ENCODE measurements around the gene ZDHHC17. TPM values are rescaled to one million over a fixed set of nuclear protein-coding genes. Genes with fewer than 3 reads are reported as not detected.

ZDHHC17 gene
- polyA plus RNA-seq, 1 donor from 2014 or later: 10.4 TPM

- peaks cover 20% of the 10 kb centered on the region for H3K27me3 Mint-ChIP-seq
- peaks cover 0 to under 1% (median 0%) of the 10 kb centered on the region in 3 donors for H3K4me1 Mint-ChIP-seq
- H3K4me3 Mint-ChIP-seq: no peak overlapping the region
- no peaks in the 10 kb centered on the region for H3K36me3 Mint-ChIP-seq
- peaks cover 0 to 2% (median 0%) of the 10 kb centered on the region in 3 donors for H3K9me3 Mint-ChIP-seq
- no peak overlapping the region for H3K27ac Mint-ChIP-seq
Measured at GRCh38 chr12:76872415-76872814, 108.5 kb downstream of the ZDHHC17 start.

- H3K27ac Mint-ChIP-seq: no peak overlapping the region
- no peaks in the 10 kb centered on the region for H3K36me3 Mint-ChIP-seq
- peaks cover 0 to 3% (median 0%) of the 10 kb centered on the region in 3 donors for H3K4me1 Mint-ChIP-seq
- H3K27me3 Mint-ChIP-seq: peaks cover 30% of the 10 kb centered on the region
- peaks cover 0 to 2% (median 0%) of the 10 kb centered on the region in 3 donors for H3K9me3 Mint-ChIP-seq
- no peak overlapping the region for H3K4me3 Mint-ChIP-seq
Measured at GRCh38 chr12:76874027-76874426, 110.1 kb downstream of the ZDHHC17 start.

GRCh38 chr12:76874491-76875190, 110.7 kb downstream of the ZDHHC17 start:
- Mint-ChIP-seq H3K9me3 (peaks cover 0 to 2% (median 0%) of the 10 kb centered on the region in 3 donors), H3K27ac (no peak overlapping the region), H3K36me3 (peaks cover 1% of the 10 kb centered on the region), H3K27me3 (peaks cover 34% of the 10 kb centered on the region), H3K4me1 (peaks cover 2 to 3% (median 3%) of the 10 kb centered on the region in 3 donors), H3K4me3 (peak overlapping the region in 1 of 4 donors; percentile 30)

- peak overlapping the region in 1 of 4 donors; percentile 33 for H3K4me3 Mint-ChIP-seq
- H3K4me1 Mint-ChIP-seq: peaks cover 2 to 3% (median 3%) of the 10 kb centered on the region in 3 donors
- H3K27ac Mint-ChIP-seq: no peak overlapping the region
- H3K36me3 Mint-ChIP-seq: peaks cover 1% of the 10 kb centered on the region
- H3K27me3 Mint-ChIP-seq: peaks cover 42% of the 10 kb centered on the region
- peaks cover 0 to 2% (median 0%) of the 10 kb centered on the region in 3 donors for H3K9me3 Mint-ChIP-seq
Measured at GRCh38 chr12:76876696-76877229, 112.8 kb downstream of the ZDHHC17 start.

GRCh38 chr12:76878099-76878898, 114.4 kb downstream of the ZDHHC17 start:
- H3K4me1 Mint-ChIP-seq: peaks cover 2 to 3% (median 3%) of the 10 kb centered on the region in 3 donors
- peak overlapping the region; percentile 82 to 95 (median 94) for H3K4me3 Mint-ChIP-seq
- H3K36me3 Mint-ChIP-seq: peaks cover 1% of the 10 kb centered on the region
- H3K9me3 Mint-ChIP-seq: peaks cover 0 to 2% (median 0%) of the 10 kb centered on the region in 3 donors
- H3K27me3 Mint-ChIP-seq: peaks cover 50% of the 10 kb centered on the region
- no peak overlapping the region for H3K27ac Mint-ChIP-seq

GRCh38 chr12:76878899-76879709, 115.2 kb downstream of the ZDHHC17 start, which contains the start of gene CSRP2:
TSS of gene CSRP2 (minus strand) at chr12:76879019. CDS start at chr12:76866260, 12,759 bp downstream.
- Mint-ChIP-seq H3K4me3 (peak within 1 kb of the TSS; percentile 87 to 95 (median 94)), H3K9me3 (peaks cover 0 to 2% (median 0%) of the 10 kb centered on the region in 3 donors), H3K4me1 (peaks cover 2 to 3% (median 3%) of the 10 kb centered on the region in 3 donors), H3K27ac (peak within 1 kb of the TSS in 1 of 3 donors; percentile 71), H3K27me3 (peaks cover 50% of the 10 kb centered on the region), H3K36me3 (peaks cover 1% of the 10 kb centered on the region)

- peaks cover 2 to 3% (median 3%) of the 10 kb centered on the region in 3 donors for H3K4me1 Mint-ChIP-seq
- peaks cover 44% of the 10 kb centered on the region for H3K27me3 Mint-ChIP-seq
Measured at GRCh38 chr12:76879710-76880518, 116.0 kb downstream of the ZDHHC17 start.

GRCh38 chr12:76880519-76881023, 116.7 kb downstream of the ZDHHC17 start:
- Mint-ChIP-seq H3K36me3 (peaks cover 1% of the 10 kb centered on the region), H3K27me3 (peaks cover 41% of the 10 kb centered on the region), H3K27ac (no peak overlapping the region), H3K4me1 (peaks cover 2 to 3% (median 3%) of the 10 kb centered on the region in 3 donors), H3K9me3 (no peaks in the 10 kb centered on the region), H3K4me3 (peak overlapping the region in 3 of 4 donors; percentile 5 to 87 (median 35))

More at GRCh38 chr12:76879710-76880518, 116.0 kb downstream of the ZDHHC17 start:
- Mint-ChIP-seq H3K9me3 (peaks cover 0 to 2% (median 0%) of the 10 kb centered on the region in 3 donors), H3K4me3 (peak overlapping the region; percentile 80 to 91 (median 84)), H3K27ac (peak overlapping the region in 1 of 3 donors; percentile 71), H3K36me3 (peaks cover 1% of the 10 kb centered on the region)

GRCh38 chr12:76881142-76881541, 117.2 kb downstream of the ZDHHC17 start:
- Mint-ChIP-seq H3K9me3 (no peaks in the 10 kb centered on the region), H3K36me3 (peaks cover 1% of the 10 kb centered on the region), H3K27me3 (peaks cover 40% of the 10 kb centered on the region), H3K27ac (no peak overlapping the region), H3K4me1 (peaks cover 2 to 3% (median 3%) of the 10 kb centered on the region in 3 donors), H3K4me3 (peak overlapping the region in 1 of 4 donors; percentile 13)

- Mint-ChIP-seq H3K36me3 (peaks cover 1% of the 10 kb centered on the region), H3K9me3 (no peaks in the 10 kb centered on the region), H3K27me3 (peaks cover 38% of the 10 kb centered on the region), H3K4me3 (no peak overlapping the region), H3K4me1 (peaks cover 2 to 3% (median 3%) of the 10 kb centered on the region in 3 donors), H3K27ac (no peak overlapping the region)
Measured at GRCh38 chr12:76882367-76882766, 118.5 kb downstream of the ZDHHC17 start.

- peaks cover 1% of the 10 kb centered on the region for H3K36me3 Mint-ChIP-seq
- H3K9me3 Mint-ChIP-seq: no peaks in the 10 kb centered on the region
- H3K27ac Mint-ChIP-seq: no peak overlapping the region
- H3K4me1 Mint-ChIP-seq: peaks cover 0 to 3% (median 2%) of the 10 kb centered on the region in 3 donors
- no peak overlapping the region for H3K4me3 Mint-ChIP-seq
- H3K27me3 Mint-ChIP-seq: peaks cover 33% of the 10 kb centered on the region
Measured at GRCh38 chr12:76883151-76883550, 119.2 kb downstream of the ZDHHC17 start.

- Mint-ChIP-seq H3K9me3 (peaks cover 0 to 2% (median 0%) of the 10 kb centered on the region in 3 donors), H3K36me3 (peaks cover 1% of the 10 kb centered on the region), H3K27me3 (peaks cover 30% of the 10 kb centered on the region), H3K4me1 (peaks cover 0 to 3% (median 2%) of the 10 kb centered on the region in 3 donors), H3K27ac (no peak overlapping the region), H3K4me3 (no peak overlapping the region)
Measured at GRCh38 chr12:76883811-76884210, 119.9 kb downstream of the ZDHHC17 start.

- peaks cover 12% of the 10 kb centered on the region for H3K27me3 Mint-ChIP-seq
- peaks cover 0 to 4% (median 2%) of the 10 kb centered on the region in 3 donors for H3K9me3 Mint-ChIP-seq
- H3K36me3 Mint-ChIP-seq: no peaks in the 10 kb centered on the region
- no peaks in the 10 kb centered on the region for H3K4me1 Mint-ChIP-seq
- no peak overlapping the region for H3K4me3 Mint-ChIP-seq
- no peak overlapping the region for H3K27ac Mint-ChIP-seq
Measured at GRCh38 chr12:76888775-76889174, 124.9 kb downstream of the ZDHHC17 start.
